HepG2 (cell line): ENCODE results near the gene WDR48. TPM values are rescaled to one million over a fixed set of nuclear protein-coding genes. Genes with fewer than 3 reads are reported as not detected.

Experiments
- AGO2 ChIP-seq: fragments of 200-400 bp; formaldehyde crosslinking; optimal IDR thresholded peaks from 2 replicates; pipeline ENCODE3; 2017; ENCODE audit warnings: mild to moderate bottlenecking, low read depth, low read length, moderate library complexity
- CEBPZ ChIP-seq: IDR thresholded peaks from 2 replicates; pipeline ENCODE4 v1.6.1; 2012; ENCODE audit warnings: low read length, improper control_type of control experiment
- GABPA ChIP-seq, 2 experiments: IDR thresholded peaks; 2 replicates each; pipeline ENCODE4 v1.6.1; 2011 to 2016; ENCODE audit warnings: low read depth in 2 of 2, low read length in 1 of 2, missing biosample characterization in 1 of 2, missing genetic modification characterization in 1 of 2
- HES4 ChIP-seq: sonication (generic); formaldehyde crosslinking; IDR thresholded peaks from 2 replicates; pipeline ENCODE4 v1.9.0; 2021; ENCODE audit warnings: mild to moderate bottlenecking, missing genetic modification reagents, borderline replicate concordance
- HMGXB3 ChIP-seq: sonication (generic); formaldehyde crosslinking; IDR thresholded peaks from 2 replicates; pipeline ENCODE4 v1.4.0; 2020; ENCODE audit warnings: missing genetic modification reagents, borderline replicate concordance
- HOXA9 ChIP-seq: sonication (generic); formaldehyde crosslinking; IDR thresholded peaks from 2 replicates; pipeline ENCODE4 v1.8.1; 2022; ENCODE audit warnings: missing genetic modification reagents, mild to moderate bottlenecking, moderate library complexity, borderline replicate concordance
- KAT8 ChIP-seq: IDR thresholded peaks from 2 replicates; pipeline ENCODE4 v1.6.1; 2016; ENCODE audit warnings: missing genetic modification reagents, missing compliant biosample characterization
- NFRKB ChIP-seq: fragments of 450-650 bp; IDR thresholded peaks from 2 replicates; pipeline ENCODE4 v1.6.1; 2017
- RARG ChIP-seq: sonication (generic); formaldehyde crosslinking; IDR thresholded peaks from 2 replicates; pipeline ENCODE4 v1.4.0; 2020; ENCODE audit warnings: low read depth, mild to moderate bottlenecking, missing genetic modification reagents
- SIX4 ChIP-seq: sonication (generic); formaldehyde crosslinking; IDR thresholded peaks from 2 replicates; pipeline ENCODE4 v1.4.0; 2020; ENCODE audit warnings: missing genetic modification reagents
- SRSF4 ChIP-seq: fragments of 200-400 bp; formaldehyde crosslinking; IDR thresholded peaks from one replicate; pipeline ENCODE4 v1.6.1; 2018; ENCODE audit warnings: mild to moderate bottlenecking, low read depth, low read length, moderate library complexity; ENCODE audit not compliant: poor library complexity, severe bottlenecking
- STAT5B ChIP-seq: sonication (generic); formaldehyde crosslinking; IDR thresholded peaks from 2 replicates; pipeline ENCODE4 v1.4.0; 2020; ENCODE audit warnings: missing genetic modification reagents
- TFDP1 ChIP-seq: IDR thresholded peaks from 2 replicates; pipeline ENCODE4 v1.6.1; 2016; ENCODE audit warnings: missing compliant biosample characterization, missing genetic modification reagents, borderline replicate concordance
- ZFP41 ChIP-seq: sonication (generic); formaldehyde crosslinking; IDR thresholded peaks from 2 replicates; pipeline ENCODE4 v1.4.0; 2020; ENCODE audit warnings: mild to moderate bottlenecking, missing genetic modification reagents, borderline replicate concordance
- ZFX ChIP-seq: sonication (generic); formaldehyde crosslinking; IDR thresholded peaks from 2 replicates; pipeline ENCODE4 v1.4.0; 2020; ENCODE audit warnings: mild to moderate bottlenecking, low read depth, missing genetic modification reagents, moderate library complexity
- ZNF552 ChIP-seq: sonication (generic); formaldehyde crosslinking; IDR thresholded peaks from 2 replicates; pipeline ENCODE4 v1.9.0; 2022; ENCODE audit warnings: missing genetic modification reagents, mild to moderate bottlenecking, borderline replicate concordance
- ZXDC ChIP-seq: sonication (generic); formaldehyde crosslinking; IDR thresholded peaks from 2 replicates; pipeline ENCODE4 v1.5.0; 2020; ENCODE audit warnings: mild to moderate bottlenecking, missing genetic modification reagents
- polyA plus RNA-seq, 8 experiments: library from polyadenylated mRNA; depleted of rRNA in 3 of 8; stranded (reverse) in 7 of 8; unstranded in 1 of 8; fragments of >200 nt; fragmentation: Illumina TruSeq in 4 of 8; extraction: Trizol in 4 of 8; gene quantifications; 2 replicates each; pipeline versions ENCODE4 v1.2.1 to v1.2.3, GENCODE V29; 2011 to 2016; ENCODE audit warnings: low read depth in 4 of 8, missing spikeins in 1 of 8, mixed read lengths in 1 of 8; ENCODE audit not compliant: insufficient read depth in 1 of 8
- total RNA-seq, 5 experiments: library from RNA; depleted of rRNA; stranded (reverse); fragments of >200 nt; fragmentation: Illumina TruSeq; extraction: Trizol; gene quantifications; 2 replicates each; pipeline ENCODE4 v1.2.3, GENCODE V29; 2016; ENCODE audit warnings: low read depth in 1 of 5

Gene WDR48
- total and polyA plus RNA-seq, 2 of the 13 experiments (the other 11 are each of a cell fraction or from before 2014, with no cell fraction given): 29.2 to 31.2 TPM

GRCh38 chr3:39106851-39107387, 55.1 kb downstream of the WDR48 start (continued):
- TF ChIP-seq CEBPZ (no peak), ZNF552 (CRISPR knock-in tag) (0 out of 2 replicates have a peak, but pooled peaks have one; percentile 45), AGO2 (peak; percentile 46), ZXDC (CRISPR knock-in tag) (no peak), HES4 (CRISPR knock-in tag) (no peak), SRSF4 (no peak), GABPA (IDR thresholded peaks at IDR 0.05; ENCODE audit: low read depth, low read length) (peak; percentile 37), GABPA (CRISPR knock-in tag; IDR thresholded peaks at IDR 0.05; ENCODE audit: low read depth) (no peak), HMGXB3 (no peak), ZFX (CRISPR knock-in tag) (no peak), HOXA9 (CRISPR knock-in tag) (0 out of 2 replicates have a peak, but pooled peaks have one; percentile 60), ZFP41 (CRISPR knock-in tag) (peak; percentile 45), RARG (CRISPR knock-in tag) (no peak), SIX4 (CRISPR knock-in tag) (no peak), STAT5B (CRISPR knock-in tag) (no peak), KAT8 (CRISPR knock-in tag) (no peak), NFRKB (no peak), TFDP1 (CRISPR knock-in tag) (no peak)
